Fibroblast of lung (primary cell): Measurements from ENCODE around the gene PIP5KL1. TPM values are rescaled to one million over a fixed set of nuclear protein-coding genes. Genes with fewer than 3 reads are reported as not detected.

Experiments used
- DNase-seq, 2 donors: peaks; one replicate each; pipeline versions ENCODE4 v3.0.0 to v3.0.0-alpha.2; 2010; ENCODE audit warnings: low read depth in 2 of 2
- H2AFZ ChIP-seq: 2 replicates; pipeline ENCODE4 v1.5.1; 2012; ENCODE audit warnings: low read length, control low read depth, inconsistent platforms
- H3K27ac ChIP-seq: 2 replicates; pipeline ENCODE4 v1.5.1; 2011; ENCODE audit warnings: low read length, control low read depth; ENCODE audit not compliant: insufficient read depth
- H3K27me3 ChIP-seq: 2 replicates; pipeline ENCODE4 v1.5.1; 2011; ENCODE audit warnings: mild to moderate bottlenecking, low read length; ENCODE audit not compliant: control insufficient read depth, insufficient read depth
- H3K36me3 ChIP-seq: 2 replicates; pipeline ENCODE4 v1.5.1; 2011; ENCODE audit warnings: low read length; ENCODE audit not compliant: control insufficient read depth, insufficient read depth
- H3K4me1 ChIP-seq: 2 replicates; pipeline ENCODE4 v1.5.1; 2011; ENCODE audit warnings: low read length; ENCODE audit not compliant: control insufficient read depth, insufficient read depth; ENCODE audit errors: extremely low read depth
- H3K4me2 ChIP-seq: 2 replicates; pipeline ENCODE4 v1.5.1; 2011; ENCODE audit warnings: low read length, control low read depth; ENCODE audit not compliant: insufficient read depth; ENCODE audit errors: extremely low read depth
- H3K4me3 ChIP-seq, 4 experiments: fragments of 200-600 bp in 1 of 4; sonication (generic) in 1 of 4; replicated peaks in 1 of 4; 2 replicates each; pipeline ENCODE4 v1.5.1; 2011 to 2016; ENCODE audit warnings: low read length in 4 of 4, low read depth in 3 of 4, mild to moderate bottlenecking in 3 of 4, control low read depth in 2 of 4, inconsistent platforms in 1 of 4, mixed read lengths in 1 of 4; ENCODE audit not compliant: insufficient read depth in 1 of 4; ENCODE audit errors: control extremely low read depth in 1 of 4
- H3K79me2 ChIP-seq: 2 replicates; pipeline ENCODE4 v1.5.1; 2012; ENCODE audit warnings: mild to moderate bottlenecking, low read length, inconsistent platforms; ENCODE audit not compliant: control insufficient read depth, insufficient read depth
- H3K9ac ChIP-seq: 2 replicates; pipeline ENCODE4 v1.5.1; 2011; ENCODE audit warnings: mild to moderate bottlenecking, low read length, control low read depth; ENCODE audit not compliant: insufficient read depth
- H3K9me3 ChIP-seq: 2 replicates; pipeline ENCODE4 v1.5.1; 2012; ENCODE audit warnings: low read depth, low read length; ENCODE audit not compliant: control insufficient read depth, insufficient read depth
- H4K20me1 ChIP-seq: 2 replicates; pipeline ENCODE4 v1.5.1; 2011; ENCODE audit warnings: low read length; ENCODE audit not compliant: control insufficient read depth, insufficient read depth; ENCODE audit errors: extremely low read depth
- EZH2 ChIP-seq: IDR thresholded peaks from 2 replicates; pipeline ENCODE4 v1.5.1; 2012; ENCODE audit warnings: low read length, control low read depth, mild to moderate bottlenecking; ENCODE audit errors: missing control alignments
- polyA plus RNA-seq, 2 donors: library from polyadenylated mRNA; depleted of rRNA in 1 of 2; stranded (reverse) in 1 of 2; unstranded in 1 of 2; fragments of >200 nt; gene quantifications; 2 replicates each; pipeline ENCODE4 v1.2.1, GENCODE V29; 2011 to 2012; ENCODE audit warnings: missing spikeins in 1 of 2
- total RNA-seq: library from RNA; depleted of rRNA; stranded (reverse); fragments of >200 nt; gene quantifications from 2 replicates; pipeline ENCODE4 v1.2.1, GENCODE V29; 2014
- TF ChIP-seq, protein P1 (sequence below), 2 donors: IDR thresholded peaks in 1 of 2; conservative IDR thresholded peaks in 1 of 2; 1 replicate in 1 of 2; 2 replicates in 1 of 2; pipeline ENCODE4 v1.5.1; 2011 to 2012; ENCODE audit warnings: low read length in 2 of 2, control low read depth in 1 of 2, inconsistent platforms in 1 of 2, low read depth in 1 of 2, mild to moderate bottlenecking in 1 of 2

The PIP5KL1 gene
- total and polyA plus RNA-seq, 2 donors (not counting 1 experiment from before 2014, with no cell fraction given) = 1.9 to 2.5 TPM

DNA sequence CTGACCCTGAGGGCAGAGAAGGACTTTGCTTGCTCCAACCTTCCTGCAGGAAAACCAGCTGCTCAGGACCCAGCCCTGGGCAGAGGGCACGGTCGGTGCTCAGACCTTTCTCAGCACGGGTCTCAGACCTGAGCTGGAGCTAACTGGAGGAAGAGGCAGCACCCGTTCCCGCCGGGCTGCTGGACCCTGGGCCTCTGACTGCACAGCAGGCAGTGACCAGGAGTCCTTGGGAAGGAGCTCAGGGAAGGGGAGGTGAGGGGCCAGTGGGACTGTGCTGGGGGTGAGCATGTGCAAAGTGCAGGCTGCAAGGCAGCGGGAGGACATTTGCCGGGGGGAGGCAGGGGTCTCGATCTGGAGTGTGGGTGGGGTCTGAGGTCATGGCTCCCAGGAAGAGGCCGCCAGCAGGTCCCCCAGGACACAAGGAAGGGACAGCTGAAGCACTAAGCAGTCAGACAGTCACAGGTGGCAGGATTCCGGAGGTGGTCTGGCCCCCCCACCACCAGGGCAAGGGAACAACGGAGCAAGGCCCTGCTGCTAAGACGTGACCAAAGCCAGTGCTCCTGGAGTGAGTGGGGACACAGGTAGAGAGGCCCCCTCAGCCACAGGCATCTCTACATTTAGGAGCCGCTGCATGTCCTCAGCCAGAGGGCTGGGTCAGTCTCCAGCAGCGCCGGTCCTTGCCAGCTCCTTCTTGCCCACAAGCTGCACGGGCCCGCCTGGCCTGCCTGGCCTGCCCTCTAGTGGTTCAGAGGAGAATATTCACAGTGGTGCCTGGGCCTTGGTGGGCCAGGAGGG lies 11.8 kb upstream of the PIP5KL1 start:
- Histone ChIP-seq H3K27ac (no peak overlapping the region), H3K79me2 (peaks cover under 1% of the 10 kb centered on the region), H2AFZ (no peak overlapping the region), H3K9ac (no peak overlapping the region), H3K9me3 (no peaks in the 10 kb centered on the region), H3K4me2 (no peak overlapping the region), H3K4me1 (no peaks in the 10 kb centered on the region), H3K4me3 (no peak overlapping the region), H3K27me3 (no peaks in the 10 kb centered on the region), H3K36me3 (peaks cover 10% of the 10 kb centered on the region), H4K20me1 (no peaks in the 10 kb centered on the region)
- TF ChIP-seq, protein P1, sequence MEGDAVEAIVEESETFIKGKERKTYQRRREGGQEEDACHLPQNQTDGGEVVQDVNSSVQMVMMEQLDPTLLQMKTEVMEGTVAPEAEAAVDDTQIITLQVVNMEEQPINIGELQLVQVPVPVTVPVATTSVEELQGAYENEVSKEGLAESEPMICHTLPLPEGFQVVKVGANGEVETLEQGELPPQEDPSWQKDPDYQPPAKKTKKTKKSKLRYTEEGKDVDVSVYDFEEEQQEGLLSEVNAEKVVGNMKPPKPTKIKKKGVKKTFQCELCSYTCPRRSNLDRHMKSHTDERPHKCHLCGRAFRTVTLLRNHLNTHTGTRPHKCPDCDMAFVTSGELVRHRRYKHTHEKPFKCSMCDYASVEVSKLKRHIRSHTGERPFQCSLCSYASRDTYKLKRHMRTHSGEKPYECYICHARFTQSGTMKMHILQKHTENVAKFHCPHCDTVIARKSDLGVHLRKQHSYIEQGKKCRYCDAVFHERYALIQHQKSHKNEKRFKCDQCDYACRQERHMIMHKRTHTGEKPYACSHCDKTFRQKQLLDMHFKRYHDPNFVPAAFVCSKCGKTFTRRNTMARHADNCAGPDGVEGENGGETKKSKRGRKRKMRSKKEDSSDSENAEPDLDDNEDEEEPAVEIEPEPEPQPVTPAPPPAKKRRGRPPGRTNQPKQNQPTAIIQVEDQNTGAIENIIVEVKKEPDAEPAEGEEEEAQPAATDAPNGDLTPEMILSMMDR (conservative IDR thresholded peaks at IDR 0.05 in 1 of 2, IDR thresholded peaks at IDR 0.05 in 1 of 2; ENCODE audit: low read depth in 1 of 2, low read length in 2 of 2) = peak; percentile 78 to 83
- no peak for TF ChIP-seq EZH2
- peak; percentile 53 to 75 for DNase-seq

DNA sequence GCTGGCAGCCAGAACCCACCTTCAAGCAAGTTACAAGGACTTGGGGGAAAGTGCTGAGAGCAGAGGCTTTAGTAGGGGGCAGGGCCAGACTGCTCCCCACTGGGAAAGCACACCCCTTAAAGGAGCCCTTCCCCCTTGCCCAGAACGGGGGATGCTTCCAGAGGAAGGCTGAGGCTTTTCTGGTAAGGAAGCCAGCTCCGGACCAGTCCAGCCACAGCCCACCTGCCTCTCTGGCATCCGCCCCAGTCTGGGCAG lies 11.3 kb upstream of the PIP5KL1 start:
- TF ChIP-seq, protein P1 (conservative IDR thresholded peaks at IDR 0.05 in 1 of 2, IDR thresholded peaks at IDR 0.05 in 1 of 2; ENCODE audit: low read depth in 1 of 2, low read length in 2 of 2) = no peak
- TF ChIP-seq EZH2 = no peak
- peaks cover 6% of the 10 kb centered on the region for H3K79me2 ChIP-seq
- no peaks in the 10 kb centered on the region for H3K9me3 ChIP-seq
- H3K36me3 ChIP-seq = peaks cover 10% of the 10 kb centered on the region
- no peaks in the 10 kb centered on the region for H4K20me1 ChIP-seq
- H2AFZ ChIP-seq = no peak overlapping the region
- H3K27ac ChIP-seq = no peak overlapping the region
- no peak overlapping the region for H3K4me2 ChIP-seq
- no peaks in the 10 kb centered on the region for H3K27me3 ChIP-seq
- no peaks in the 10 kb centered on the region for H3K4me1 ChIP-seq
- H3K9ac ChIP-seq = no peak overlapping the region
- DNase-seq = no peak
- no peak overlapping the region for H3K4me3 ChIP-seq

DNA sequence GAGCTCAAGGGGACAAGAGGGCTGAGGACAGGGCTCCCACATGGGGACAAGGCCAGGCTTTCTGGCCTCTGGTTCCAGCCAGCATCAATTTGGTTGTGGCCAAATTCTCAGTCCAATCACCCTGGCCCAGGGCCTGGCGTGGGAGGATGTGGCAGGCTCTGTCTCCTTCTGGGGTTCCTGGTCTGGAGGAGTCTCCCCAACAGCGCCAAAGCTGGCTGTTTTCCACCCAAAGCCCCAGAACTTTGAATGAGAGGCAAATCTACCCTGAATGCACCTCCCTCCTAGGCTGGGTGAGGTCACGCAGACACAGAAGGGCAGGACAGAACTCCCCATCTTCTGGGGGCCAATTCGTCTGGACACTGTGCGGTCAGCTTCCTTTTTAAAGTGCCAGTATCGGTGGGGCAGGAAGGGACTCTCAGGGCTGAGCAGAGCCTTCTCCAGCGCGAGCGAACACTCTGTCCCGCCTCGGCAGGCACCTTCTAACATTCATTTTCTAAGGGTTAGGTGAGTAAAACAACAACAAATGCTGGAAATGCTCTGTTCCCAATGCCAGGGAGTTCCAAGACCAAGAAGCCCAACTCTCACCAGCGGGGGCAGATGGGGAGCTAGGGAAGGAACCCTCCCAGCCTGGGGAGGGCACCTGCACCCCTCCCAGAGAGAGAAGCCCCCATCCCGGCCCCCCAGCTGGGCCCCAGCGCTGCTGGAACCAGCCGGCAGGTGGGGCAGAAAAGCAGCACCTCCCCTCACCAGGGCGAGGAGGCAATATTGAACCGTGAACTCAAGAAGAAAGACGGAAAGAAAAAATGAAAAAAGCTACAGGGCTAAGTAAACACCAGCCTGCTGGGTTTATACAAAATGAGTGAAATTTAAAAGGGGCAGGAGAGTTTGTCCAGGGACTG lies 10.7 kb upstream of the PIP5KL1 start:
- H3K4me1 ChIP-seq = peaks cover 3% of the 10 kb centered on the region
- no peak for DNase-seq
- H2AFZ ChIP-seq = no peak overlapping the region
- H3K27me3 ChIP-seq = no peaks in the 10 kb centered on the region
- peaks cover 12% of the 10 kb centered on the region for H3K36me3 ChIP-seq
- H3K9me3 ChIP-seq = no peaks in the 10 kb centered on the region
- TF ChIP-seq, protein P1 (conservative IDR thresholded peaks at IDR 0.05 in 1 of 2, IDR thresholded peaks at IDR 0.05 in 1 of 2; ENCODE audit: low read depth in 1 of 2, low read length in 2 of 2) = no peak
- no peak for TF ChIP-seq EZH2
- no peak overlapping the region for H3K4me3 ChIP-seq
- no peak overlapping the region for H3K9ac ChIP-seq
- H3K79me2 ChIP-seq = peaks cover 12% of the 10 kb centered on the region
- H4K20me1 ChIP-seq = no peaks in the 10 kb centered on the region
- H3K4me2 ChIP-seq = no peak overlapping the region
- H3K27ac ChIP-seq = no peak overlapping the region
